ENCODE measurements around the gene KYAT1. TPM values are rescaled to one million over a fixed set of nuclear protein-coding genes. Genes with fewer than 3 reads are reported as not detected.

The KYAT1 gene
- total RNA-seq, 2 donors from 2014 or later = 5.4 to 14.2 TPM

DNA sequence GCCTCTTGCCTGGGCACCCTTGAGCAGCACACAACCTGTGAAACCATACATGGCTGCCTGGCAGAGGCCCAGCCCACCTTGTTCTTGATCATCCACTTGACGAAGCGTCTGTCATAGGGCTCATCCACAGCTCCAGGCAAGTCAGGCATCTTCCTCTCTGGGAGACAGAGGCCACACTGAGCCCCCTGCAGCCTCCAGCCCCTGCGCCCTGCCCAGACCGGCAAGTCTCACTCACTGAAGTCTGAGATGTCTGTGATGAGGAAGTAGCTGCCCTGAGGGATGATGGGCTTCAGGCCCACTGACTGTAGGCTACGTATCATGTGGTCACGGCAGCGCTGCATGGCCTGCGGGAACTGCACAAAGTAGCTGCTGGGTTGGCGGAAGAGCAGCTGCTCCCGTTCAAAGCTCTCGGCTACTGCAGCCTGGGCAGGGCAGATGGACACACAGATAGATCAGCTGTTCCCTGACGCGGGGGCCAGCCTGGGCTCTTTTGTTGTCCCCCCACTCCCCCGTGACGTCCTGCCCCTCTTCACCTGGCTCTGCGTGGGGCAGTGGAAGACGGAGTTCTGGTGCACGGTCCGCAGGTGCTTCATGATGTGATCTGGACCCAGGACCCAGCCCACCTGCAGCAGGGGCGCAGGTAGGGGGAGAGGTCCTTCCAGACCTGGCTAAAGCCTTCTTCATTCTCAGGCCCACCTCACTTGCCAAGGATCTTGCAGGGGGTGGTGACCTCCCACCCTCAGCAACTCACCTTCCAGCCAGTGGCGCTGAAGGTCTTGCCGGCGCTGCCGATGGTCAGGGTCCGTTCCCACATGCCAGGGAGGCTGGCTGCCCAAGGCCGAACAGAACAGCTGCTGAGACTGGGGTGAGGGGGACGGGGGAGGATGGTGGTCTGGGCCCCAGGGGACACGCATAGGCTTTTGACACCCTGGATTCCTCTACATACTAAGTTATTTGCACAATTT lies 46.2 kb downstream of the KYAT1 start:
- ATAC-seq (ENCODE audit: insufficient number of reproducible peaks, low FRiP score, low read depth) = no peak
- Histone ChIP-seq H3K27me3 (replicated peaks; ENCODE audit: insufficient read depth) (no peaks in the 10 kb centered on the region), H3K4me3 (no peak overlapping the region), H3K9me3 (no peaks in the 10 kb centered on the region), H3K27ac (no peak overlapping the region), H3K4me1 (ENCODE audit: control insufficient read depth in 1 of 2, low read depth in 2 of 2) (no peaks in the 10 kb centered on the region), H3K36me3 (peaks cover 8% of the 10 kb centered on the region)
- no peak for DNase-seq (ENCODE audit: low spot score)
- no peak for TF ChIP-seq CTCF (IDR thresholded peaks at IDR 0.05)

DNA sequence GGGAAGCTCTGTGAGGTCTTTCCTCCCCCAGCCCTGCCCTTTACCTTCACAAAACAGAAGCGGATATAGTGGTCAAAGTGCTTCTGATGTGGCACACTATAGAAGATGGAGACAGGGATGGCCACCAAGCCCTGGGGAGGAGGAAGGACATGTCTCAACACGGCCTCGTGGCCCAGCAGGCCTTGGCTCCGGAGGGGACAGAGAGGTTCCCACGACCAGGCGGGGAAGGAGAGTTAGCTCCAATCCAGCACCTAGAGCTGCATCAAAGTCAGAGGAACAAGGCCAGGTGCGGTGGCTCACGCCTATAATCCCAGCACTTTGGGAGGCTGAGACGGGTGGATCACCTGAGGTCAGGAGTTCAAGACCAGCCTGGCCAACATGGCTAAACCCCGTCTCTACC lies 48.1 kb downstream of the KYAT1 start:
- Histone ChIP-seq H3K27me3 (replicated peaks; ENCODE audit: insufficient read depth) (no peaks in the 10 kb centered on the region), H3K4me3 (no peak overlapping the region)
- TF ChIP-seq CTCF (IDR thresholded peaks at IDR 0.05) = no peak

GRCh38 chr9:128829477-128830251 lies 52.1 kb downstream of the KYAT1 start, which contains the start of gene SPOUT1:
SPOUT1 (minus strand) TSS chr9:128829794; CDS start chr9:128829780, 14 bp downstream.
- peak; percentile 92 for ATAC-seq (ENCODE audit: insufficient number of reproducible peaks, low FRiP score, low read depth)
- H3K27ac ChIP-seq = peak within 1 kb of the TSS; percentile 72 to 82

More for the DNA sequence above, 48.1 kb downstream of the KYAT1 start:
- no peak overlapping the region for H3K27ac ChIP-seq
- peaks cover 8% of the 10 kb centered on the region for H3K36me3 ChIP-seq
- DNase-seq (ENCODE audit: low spot score) (no peak), ATAC-seq (ENCODE audit: insufficient number of reproducible peaks, low FRiP score, low read depth) (no peak)
- H3K9me3 ChIP-seq = no peaks in the 10 kb centered on the region
- H3K4me1 ChIP-seq (ENCODE audit: control insufficient read depth in 1 of 2, low read depth in 2 of 2) = peaks cover 6 to 11% of the 10 kb centered on the region in 2 donors

GRCh38 chr9:128828719-128829452 lies 52.9 kb downstream of the KYAT1 start:
- no peaks in the 10 kb centered on the region for H3K27me3 ChIP-seq (replicated peaks; ENCODE audit: insufficient read depth)
- ATAC-seq (ENCODE audit: insufficient number of reproducible peaks, low FRiP score, low read depth) = no peak
- H3K36me3 ChIP-seq = peaks cover 16% of the 10 kb centered on the region
- peak overlapping the region; percentile 72 to 82 for H3K27ac ChIP-seq
- peaks cover 8 to 19% of the 10 kb centered on the region in 2 donors for H3K4me1 ChIP-seq (ENCODE audit: control insufficient read depth in 1 of 2, low read depth in 2 of 2)
- no peak for DNase-seq (ENCODE audit: low spot score)
- no peak for TF ChIP-seq CTCF (IDR thresholded peaks at IDR 0.05)
- peak overlapping the region; percentile 84 for H3K4me3 ChIP-seq
- H3K9me3 ChIP-seq = no peaks in the 10 kb centered on the region

More at GRCh38 chr9:128829477-128830251, 52.1 kb downstream of the KYAT1 start, which contains the start of gene SPOUT1:
- Histone ChIP-seq H3K9me3 (no peaks in the 10 kb centered on the region), H3K4me3 (peak within 1 kb of the TSS; percentile 84), H3K36me3 (peaks cover 13% of the 10 kb centered on the region), H3K27me3 (replicated peaks; ENCODE audit: insufficient read depth) (no peaks in the 10 kb centered on the region), H3K4me1 (ENCODE audit: control insufficient read depth in 1 of 2, low read depth in 2 of 2) (peaks cover 8 to 19% of the 10 kb centered on the region in 2 donors)
- DNase-seq (ENCODE audit: low spot score) = peak; percentile 81
- no peak for TF ChIP-seq CTCF (IDR thresholded peaks at IDR 0.05)

Measured in thoracic aorta (tissue), 2 donors.